AG09319 (cell line): ENCODE results near the gene CCDC12.

Experiments used
- DNase-seq: peaks from one replicate; pipeline ENCODE4 v3.0.0-alpha.2; 2010; ENCODE audit warnings: low read depth; ENCODE audit errors: extremely low read depth
- TF ChIP-seq, protein P1 (sequence below): IDR thresholded peaks from 2 replicates; pipeline ENCODE4 v1.5.1; 2011; ENCODE audit warnings: low read depth, mild to moderate bottlenecking, inconsistent platforms, low read length, moderate library complexity

The CCDC12 gene

DNA sequence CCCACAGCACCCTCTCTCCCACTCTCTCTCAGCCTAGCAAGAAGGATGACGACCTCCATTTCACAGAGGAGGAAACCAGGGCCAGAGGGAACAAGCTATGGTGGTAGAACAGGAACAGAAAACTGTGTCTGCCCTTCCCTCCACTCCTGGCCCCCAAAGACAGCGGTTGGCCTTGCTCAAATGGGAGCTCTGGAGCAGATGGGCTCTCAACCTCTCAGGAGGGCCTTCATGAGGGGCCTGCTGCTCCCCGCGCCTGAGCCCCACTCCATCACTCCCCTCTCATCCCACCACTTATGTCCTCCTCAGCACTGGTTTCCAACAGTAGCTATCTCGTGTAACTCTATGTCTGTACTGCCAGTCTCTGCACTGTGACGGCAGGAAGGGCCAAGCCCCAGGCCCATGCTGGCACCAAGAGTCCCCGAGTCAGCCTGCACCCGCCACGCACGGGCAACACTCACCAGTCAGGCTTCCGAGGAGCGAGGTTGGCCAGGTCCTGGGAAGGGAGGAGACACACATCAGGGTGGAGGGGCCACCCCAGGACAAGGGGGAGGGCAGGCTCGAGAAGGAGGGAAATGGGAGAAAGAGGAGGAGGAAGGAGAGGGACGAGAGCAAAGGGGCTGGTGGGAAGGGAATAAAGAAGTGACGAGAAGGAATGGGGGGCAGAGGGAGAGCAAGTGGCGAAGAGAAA, 53.5 kb downstream of the CCDC12 start:
- TF ChIP-seq, protein P1, sequence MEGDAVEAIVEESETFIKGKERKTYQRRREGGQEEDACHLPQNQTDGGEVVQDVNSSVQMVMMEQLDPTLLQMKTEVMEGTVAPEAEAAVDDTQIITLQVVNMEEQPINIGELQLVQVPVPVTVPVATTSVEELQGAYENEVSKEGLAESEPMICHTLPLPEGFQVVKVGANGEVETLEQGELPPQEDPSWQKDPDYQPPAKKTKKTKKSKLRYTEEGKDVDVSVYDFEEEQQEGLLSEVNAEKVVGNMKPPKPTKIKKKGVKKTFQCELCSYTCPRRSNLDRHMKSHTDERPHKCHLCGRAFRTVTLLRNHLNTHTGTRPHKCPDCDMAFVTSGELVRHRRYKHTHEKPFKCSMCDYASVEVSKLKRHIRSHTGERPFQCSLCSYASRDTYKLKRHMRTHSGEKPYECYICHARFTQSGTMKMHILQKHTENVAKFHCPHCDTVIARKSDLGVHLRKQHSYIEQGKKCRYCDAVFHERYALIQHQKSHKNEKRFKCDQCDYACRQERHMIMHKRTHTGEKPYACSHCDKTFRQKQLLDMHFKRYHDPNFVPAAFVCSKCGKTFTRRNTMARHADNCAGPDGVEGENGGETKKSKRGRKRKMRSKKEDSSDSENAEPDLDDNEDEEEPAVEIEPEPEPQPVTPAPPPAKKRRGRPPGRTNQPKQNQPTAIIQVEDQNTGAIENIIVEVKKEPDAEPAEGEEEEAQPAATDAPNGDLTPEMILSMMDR, result no peak
- no peak for DNase-seq

DNA sequence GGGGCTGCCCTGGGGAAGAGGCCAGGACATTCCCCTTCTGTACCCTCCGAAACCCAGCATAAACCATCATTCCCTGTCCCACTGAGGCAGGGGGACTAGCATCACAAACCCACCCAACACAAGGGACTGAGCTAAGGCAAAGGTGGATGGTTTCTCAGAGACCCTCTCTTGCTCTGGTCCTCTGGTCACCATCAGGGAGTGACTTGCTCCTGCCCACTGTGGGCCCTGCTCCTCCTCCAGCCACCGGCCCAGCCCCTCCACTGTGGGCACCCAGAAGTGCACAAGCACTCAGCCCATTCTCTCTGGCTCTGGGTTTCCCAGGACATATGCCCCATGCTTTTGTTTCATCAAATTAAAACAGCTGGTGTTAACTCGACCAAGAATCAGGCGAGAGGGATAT, 54.1 kb downstream of the CCDC12 start:
- TF ChIP-seq, protein P1, result no peak
- DNase-seq, result no peak

DNA sequence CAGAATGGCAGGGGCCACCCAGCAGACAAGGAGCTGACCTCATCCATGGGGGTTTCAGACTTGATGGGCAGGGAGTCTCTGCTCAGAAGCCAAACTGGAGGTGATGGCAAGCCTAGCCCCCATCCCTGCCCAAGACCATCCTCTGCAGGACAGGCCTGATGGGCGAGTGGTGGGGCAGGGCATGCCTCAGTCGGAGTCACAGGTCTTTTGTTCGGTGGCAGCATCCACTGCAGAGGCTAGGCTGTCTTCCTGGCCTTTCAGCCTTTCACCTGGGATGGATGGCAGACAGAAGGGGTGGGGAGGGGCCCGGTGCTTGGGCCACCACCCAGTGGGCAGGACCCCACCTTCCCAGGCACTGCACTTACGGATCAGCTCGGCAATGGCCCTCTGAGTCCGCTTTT, 54.7 kb downstream of the CCDC12 start:
- TF ChIP-seq, protein P1, result no peak
- DNase-seq, result no peak

GRCh38 chr3:46921041-46921440, 55.5 kb downstream of the CCDC12 start:
- no peak for DNase-seq
- TF ChIP-seq, protein P1, result no peak

GRCh38 chr3:46918634-46919033, 57.9 kb downstream of the CCDC12 start:
- TF ChIP-seq, protein P1, result no peak
- no peak for DNase-seq

- DNase-seq, result no peak
- TF ChIP-seq, protein P1, result no peak
Observed at GRCh38 chr3:46918202-46918601, 58.3 kb downstream of the CCDC12 start.

DNA sequence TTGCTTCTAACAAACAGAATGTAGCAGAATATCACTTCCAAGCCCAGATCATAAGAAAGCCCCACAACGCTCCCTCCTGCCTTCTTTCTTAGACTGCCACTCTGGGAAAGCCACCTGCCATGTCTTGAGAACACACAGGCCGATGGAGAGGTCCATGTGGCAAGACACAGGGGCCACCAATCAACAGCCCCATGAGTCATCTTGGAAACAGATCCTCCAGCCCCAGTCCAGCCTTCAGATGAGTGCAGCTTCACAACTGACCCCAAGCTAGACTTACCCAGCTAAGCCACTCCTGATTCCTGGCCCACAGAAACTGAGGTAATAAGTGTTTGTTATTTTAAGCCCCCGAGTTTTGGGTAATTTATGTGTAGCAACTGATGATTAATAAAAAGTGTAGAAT, 59.3 kb downstream of the CCDC12 start:
- TF ChIP-seq, protein P1, result no peak
- DNase-seq, result no peak
